Hepatocyte (in vitro differentiated cells): Measurements from ENCODE around the gene CHEK1.

Experiments
- CTCF ChIP-seq: fragments of 200-600 bp; sonication (generic); IDR thresholded peaks from 2 replicates; pipeline ENCODE4 v1.5.1; 2016; ENCODE audit warnings: antibody characterized with exemption, mild to moderate bottlenecking; ENCODE audit not compliant: poor library complexity
- EZH2 ChIP-seq: fragments of 200-600 bp; sonication (generic); IDR thresholded peaks from 2 replicates; pipeline ENCODE4 v1.6.1; 2016; ENCODE audit warnings: antibody characterized with exemption, mild to moderate bottlenecking, borderline replicate concordance

DNA sequence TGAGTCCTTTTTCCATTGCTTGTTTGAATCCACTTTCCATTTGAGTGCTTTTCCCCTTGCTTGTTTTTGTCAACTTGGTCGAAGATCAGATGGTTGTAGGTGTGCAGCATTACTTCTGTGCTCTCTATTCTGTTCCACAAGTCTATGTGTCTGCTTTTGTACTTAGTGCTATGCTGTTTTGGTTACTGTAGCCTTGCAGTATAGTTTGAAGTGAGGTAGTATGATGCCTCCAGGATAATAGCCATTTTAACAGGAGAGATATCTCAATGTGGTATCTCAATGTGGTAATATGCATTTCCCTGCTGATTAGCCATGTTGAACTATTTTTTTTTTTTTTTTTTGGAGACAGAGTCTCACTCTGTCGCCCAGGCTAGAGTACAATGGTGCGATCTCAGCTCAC is 38.9 kb downstream of the CHEK1 start:
- TF ChIP-seq EZH2 (no peak), CTCF (no peak)
